HG02840 (cell line): ENCODE data around the gene SERPINB7.
"Not testable (repeated sequence)": the region's sequence is repeated elsewhere in the genome, so short reads cannot be mapped to it uniquely, and the experiment has no call there.

Source experiments
- ATAC-seq: cut with Tn5 transposase; IDR thresholded peaks from one replicate; pipeline ENCODE4 v1.9.1; 2021; ENCODE audit warnings: mild to moderate bottlenecking, moderate library complexity, moderate number of reproducible peaks; ENCODE audit not compliant: unreplicated experiment, low FRiP score

The SERPINB7 gene

DNA sequence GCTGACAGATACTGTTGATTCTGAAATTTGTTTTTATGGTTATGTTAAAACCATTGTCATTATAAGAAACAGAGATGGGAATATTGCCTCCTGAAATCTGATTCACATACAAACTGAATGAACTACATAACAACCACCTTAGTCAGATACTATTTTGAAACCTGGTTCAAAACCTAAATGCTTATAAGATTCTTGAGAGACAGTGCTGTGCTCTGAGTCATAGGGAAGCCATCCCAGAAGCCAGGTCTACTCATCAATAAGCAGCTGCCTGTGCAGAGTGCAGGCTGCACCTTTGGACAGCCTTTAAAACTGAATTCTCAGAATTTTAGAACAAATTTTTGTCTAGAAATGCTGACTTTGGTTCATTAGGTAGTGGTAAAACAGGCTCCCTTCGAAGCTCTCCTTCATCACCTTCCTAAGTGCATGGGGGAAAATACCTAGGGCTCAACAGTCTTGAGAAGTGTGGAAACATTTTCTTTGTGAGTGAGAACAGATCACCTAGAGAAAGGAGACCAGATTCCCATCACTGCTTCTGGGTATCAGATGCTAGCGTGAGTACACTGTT is at the start of gene SERPINB7:
SERPINB7 (plus strand) TSS at position 253 of the 565 bp plus-strand sequence. CDS start 6,955 bp downstream, outside the sequence.
- ATAC-seq: no peak

DNA sequence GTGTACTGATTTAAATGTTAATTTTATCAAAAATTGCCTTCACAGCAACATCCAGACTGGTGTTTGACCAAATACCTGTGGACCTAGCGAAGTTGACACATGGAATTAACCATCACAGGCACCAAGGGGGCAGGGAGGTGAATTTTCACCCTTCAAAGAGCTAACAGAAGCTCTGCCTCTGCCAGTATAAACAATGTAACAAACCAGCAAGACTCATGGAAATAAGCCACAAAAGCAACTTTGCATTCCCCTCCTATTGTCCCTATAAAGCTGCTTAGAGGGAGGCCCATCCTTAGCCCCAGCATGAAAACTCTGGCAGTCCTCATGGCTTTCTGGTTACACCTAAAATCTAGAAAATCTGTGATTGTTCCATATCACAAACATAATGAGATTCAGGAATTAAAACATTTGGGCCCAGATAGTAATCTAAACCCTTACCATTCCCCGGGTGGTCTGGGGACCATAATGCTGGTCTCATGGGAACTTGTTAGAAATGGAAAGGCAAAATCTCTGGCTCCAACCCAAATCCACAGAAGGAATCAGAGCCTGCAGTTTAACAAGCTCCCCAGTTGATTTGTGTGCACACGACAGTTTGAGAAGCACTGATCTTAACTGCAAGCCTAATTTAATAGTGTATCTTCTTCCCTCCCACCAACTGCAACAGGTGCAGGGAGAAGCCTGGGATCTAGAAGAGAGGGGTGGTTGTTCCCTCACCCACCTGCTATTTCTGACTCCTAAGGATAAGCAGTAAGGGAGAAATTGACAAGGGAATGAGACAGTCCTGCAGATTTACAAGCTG is 49.3 kb upstream of the SERPINB7 start:
- ATAC-seq: no peak

DNA sequence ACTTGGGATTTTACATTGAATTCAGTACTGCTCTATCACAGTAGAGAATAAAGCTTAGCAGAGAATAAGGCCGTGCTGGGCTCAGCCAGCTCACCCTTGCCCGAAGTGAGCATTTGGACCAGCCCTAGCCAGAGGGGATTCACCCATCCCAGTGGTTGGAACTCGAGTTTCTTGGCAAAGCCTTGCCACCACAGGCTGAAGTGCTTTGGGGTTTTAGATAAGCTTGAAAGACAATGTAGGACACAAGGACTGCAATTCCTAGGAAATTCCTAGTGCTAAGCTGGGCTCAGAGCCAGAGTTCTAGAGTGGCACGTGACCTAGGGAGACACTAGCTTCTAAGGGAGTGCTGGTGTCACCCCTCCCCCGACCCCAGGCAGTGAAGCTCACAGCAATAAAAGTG is 44.4 kb upstream of the SERPINB7 start:
- no peak for ATAC-seq

DNA sequence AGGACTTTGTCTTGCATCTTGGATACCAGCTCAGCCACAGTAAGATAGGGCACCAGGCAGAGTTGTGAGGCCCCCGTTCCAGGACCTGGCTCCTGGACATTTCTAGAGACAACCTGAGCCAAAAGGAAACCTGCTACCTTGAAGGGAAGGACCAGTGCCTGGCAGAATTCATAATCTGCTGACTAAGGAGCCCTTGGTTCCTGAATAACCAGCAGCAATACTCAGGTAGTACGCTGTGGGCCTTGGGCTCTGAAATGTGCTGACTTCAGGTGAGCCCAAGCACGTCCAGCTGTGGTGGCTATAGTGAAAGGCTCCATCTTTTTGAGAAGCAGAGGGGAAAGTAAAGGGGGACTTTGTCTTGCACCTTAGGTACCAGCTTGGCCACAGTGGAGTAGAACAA is 44.0 kb upstream of the SERPINB7 start:
- no peak for ATAC-seq

DNA sequence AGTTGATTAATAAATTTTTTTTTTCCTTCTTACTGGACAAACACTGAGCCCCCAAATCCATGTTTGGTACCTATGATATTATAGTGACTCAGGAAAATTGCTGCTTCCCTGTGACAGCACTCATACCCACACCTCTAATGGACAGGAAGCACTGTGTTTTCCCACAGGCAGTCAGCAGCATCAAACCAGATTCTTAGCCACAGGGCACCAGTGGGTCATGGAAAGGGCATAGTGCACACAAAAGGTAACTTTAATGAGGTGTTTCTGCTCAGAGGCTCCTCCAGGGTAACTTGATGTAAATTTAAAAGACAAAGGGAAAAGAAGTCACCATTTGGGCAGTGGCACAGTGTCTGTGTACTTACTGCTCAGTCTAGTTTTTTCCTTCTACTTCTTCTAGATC is 38.3 kb upstream of the SERPINB7 start:
- ATAC-seq: no peak

- no peak for ATAC-seq
Observed at GRCh38 chr18:63741769-63742168, 33.4 kb upstream of the SERPINB7 start.

DNA sequence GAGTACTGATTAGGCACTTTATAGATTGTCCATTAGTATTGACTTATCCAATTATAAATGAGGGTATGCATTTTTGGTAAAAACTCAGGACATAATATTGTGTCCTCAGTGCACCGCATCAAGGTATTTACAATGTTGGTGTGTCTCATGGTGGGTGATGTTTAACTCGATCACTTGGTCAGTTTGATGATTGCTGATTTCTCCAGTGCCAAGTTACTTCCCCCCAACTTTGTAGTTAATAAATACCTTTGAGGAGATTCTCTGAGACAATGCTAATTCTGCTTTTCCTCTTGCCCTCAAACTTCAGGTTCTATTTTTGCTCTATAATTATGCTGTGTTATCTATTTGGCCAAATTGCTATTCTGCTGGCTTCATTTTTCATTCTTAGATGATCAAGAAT is 28.2 kb upstream of the SERPINB7 start:
- no peak for ATAC-seq

- no peak for ATAC-seq
Observed at GRCh38 chr18:63749489-63749888, 25.7 kb upstream of the SERPINB7 start.

DNA sequence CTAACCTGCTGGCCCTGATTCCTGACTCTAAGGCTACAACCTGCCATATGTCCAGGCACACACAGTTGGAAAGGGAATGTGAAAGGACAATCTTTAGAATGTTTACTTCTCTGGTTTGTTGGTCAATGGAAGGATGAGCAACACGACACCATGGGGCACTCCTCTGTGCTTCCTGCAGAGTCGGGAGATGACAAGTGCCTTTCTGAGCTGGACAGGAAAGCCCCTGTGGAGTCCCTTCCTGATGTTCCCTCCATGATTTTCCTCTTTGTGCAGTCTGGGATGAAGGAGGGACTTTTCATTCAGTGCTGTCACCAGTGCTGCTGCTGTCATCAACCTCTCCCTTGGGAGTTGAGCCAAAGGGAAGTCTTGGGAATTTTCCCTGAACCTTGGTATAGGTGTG is 22.6 kb upstream of the SERPINB7 start:
- no peak for ATAC-seq

- no peak for ATAC-seq
Observed at GRCh38 chr18:63753676-63754075, 21.5 kb upstream of the SERPINB7 start.

DNA sequence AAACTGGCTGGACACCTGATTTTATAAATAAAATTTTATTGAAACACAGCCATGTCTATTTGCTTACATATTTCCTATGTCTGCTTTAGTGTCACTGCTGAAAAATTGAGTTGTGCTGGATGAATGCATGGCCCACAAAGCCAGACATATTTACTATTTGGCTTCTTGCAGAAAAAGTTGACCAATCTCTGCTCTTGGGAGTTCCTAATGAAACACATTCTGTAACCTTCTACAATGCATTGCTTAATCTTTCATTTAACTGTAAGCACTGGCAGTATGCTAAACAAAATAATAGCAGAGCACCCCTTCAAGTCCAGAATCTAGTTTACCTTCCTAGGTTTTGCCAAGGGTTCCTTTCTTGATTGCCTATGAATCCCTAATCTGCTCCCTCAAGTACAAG is 17.7 kb upstream of the SERPINB7 start:
- ATAC-seq: no peak

DNA sequence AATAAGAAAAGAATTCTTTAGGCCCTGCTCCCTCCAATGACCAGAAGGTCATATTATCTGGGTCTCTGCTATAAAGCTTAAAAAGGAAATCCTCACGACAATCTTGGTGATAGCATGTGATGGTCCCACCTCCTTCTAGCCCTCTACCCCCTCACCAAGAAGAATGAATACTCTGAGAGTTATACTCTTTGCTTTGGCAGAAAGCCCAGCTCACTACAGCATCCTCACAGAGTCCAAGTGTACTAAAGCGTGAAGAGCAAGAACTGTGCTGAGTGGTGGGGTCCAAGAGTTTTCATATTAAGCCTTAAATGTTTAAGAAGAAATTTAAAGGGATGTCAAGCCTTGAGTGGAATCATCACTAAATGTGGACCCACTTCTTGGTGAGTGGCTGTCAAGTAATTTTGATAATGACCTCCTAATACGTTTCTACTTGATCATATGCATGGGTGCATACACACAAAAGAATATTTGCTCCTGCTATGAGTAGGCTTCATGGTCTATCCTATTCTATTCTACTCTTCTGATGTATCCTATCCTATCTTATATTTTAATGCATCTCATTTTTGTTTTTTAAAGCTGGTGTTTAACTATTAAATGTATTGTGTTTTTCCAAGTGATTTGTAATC is 16.5 kb upstream of the SERPINB7 start:
- ATAC-seq: no peak

DNA sequence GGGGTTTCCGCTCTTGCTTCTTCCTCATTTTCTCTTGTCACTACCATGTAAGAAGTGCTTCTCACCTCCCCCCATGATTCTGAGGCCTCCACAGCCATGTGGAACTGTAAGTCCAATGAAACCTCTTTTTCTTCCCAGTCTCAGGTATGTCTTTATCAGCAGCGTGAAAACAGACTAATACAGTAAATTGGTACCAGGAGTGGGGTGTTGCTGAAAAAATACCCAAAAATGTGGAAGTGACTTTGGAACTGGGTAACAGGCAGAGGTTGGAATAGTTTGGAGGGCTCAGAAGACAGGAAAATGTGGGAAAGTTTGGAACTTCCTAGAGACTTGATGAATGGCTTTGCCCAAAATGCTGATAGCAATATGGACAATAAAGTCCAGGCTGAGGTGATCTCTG is 15.4 kb upstream of the SERPINB7 start:
- not testable (repeated sequence) for ATAC-seq

DNA sequence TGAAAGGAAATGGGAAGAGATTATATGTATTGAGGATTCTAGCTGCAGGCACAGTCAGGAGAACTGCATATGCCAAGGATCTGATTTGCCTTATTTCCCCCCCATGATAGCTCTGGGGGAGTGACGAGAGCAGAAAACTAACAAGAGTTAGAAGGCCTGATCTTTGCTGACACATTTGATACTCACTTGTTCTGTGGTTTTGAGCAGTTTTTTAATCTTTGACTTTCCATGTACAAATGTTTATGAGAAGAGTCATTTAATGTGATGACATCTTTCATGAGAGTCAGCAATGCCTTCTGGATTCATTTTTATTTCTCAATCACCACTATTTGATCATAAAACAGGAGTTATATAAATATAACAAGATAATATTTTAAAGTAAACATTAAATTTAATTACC is 12.7 kb upstream of the SERPINB7 start:
- ATAC-seq: no peak

DNA sequence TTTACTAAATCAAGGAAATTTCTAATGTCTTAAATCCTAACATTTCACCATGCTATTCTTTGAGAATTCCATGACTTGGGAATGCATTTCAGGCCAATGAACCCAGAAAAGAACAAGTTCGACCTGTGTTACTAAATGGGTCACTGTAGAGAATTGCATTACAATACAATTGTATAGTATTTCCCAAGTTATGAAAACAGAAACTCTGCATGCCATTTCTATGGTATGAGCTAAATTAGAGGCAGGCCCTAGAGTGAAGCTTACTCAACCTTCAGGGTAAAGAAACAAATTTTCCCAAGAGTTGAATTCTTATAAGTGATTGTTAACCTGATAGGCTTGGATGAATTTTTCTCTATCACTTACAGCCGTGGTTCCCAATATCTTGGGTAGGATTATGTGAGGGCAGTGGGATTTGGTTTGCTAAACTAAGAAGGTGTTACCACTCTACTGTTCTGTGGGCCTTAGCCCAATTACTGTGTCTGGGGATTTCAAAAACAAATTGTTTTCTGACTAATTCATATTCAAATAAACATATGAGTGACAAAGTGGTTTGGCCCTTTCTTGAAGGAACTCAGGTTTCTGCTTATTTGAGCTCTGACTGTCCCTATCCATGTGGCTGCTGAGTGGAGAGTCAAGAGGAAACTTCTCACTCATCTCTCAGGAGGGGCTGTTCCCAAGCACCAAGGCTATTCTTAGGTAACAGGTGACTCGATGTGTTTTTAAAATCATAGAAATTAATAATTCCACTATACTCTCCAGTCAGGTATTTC is 11.2 kb upstream of the SERPINB7 start:
- ATAC-seq: no peak

DNA sequence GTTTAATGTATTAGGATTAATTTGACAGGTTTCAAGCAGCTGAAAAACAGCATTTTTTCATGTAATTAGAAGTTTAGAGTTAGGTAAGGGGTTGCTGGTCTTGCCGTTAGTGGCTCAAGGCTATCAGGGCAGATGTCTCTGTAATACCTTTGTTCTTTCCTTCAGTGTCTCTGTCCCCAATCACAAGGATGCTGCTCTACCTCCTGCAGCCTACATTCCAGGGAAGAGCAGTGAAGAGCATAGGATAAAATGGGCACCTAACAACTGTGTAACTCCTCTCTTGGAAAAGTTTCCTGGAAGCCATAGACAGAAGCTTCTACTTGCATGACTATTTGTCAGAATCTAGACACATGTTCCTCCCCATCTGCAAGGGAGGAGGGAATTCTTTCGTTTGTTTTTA is 9.4 kb upstream of the SERPINB7 start:
- no peak for ATAC-seq

DNA sequence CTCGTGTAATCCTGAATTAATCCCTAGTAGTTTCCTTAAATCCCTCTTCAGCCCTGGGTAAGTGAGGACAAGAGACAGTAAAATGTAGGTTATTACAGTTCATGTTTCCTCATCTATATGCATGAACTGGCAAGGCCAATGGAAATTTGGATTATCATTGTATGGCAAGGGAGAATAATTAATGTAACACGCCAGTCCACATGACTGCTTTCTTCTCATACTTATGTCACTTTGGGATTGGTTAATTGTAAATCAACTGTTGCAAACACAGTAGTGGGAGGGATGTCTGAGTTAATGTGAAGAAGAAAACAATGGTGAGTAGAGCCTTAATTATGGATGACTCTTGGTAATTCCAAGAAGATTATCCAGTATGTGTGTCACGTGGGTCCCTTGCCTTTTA is 1.7 kb upstream of the SERPINB7 start:
- ATAC-seq: no peak

GRCh38 chr18:63774511-63774910 is 707 bp upstream of the SERPINB7 start:
- no peak for ATAC-seq

DNA sequence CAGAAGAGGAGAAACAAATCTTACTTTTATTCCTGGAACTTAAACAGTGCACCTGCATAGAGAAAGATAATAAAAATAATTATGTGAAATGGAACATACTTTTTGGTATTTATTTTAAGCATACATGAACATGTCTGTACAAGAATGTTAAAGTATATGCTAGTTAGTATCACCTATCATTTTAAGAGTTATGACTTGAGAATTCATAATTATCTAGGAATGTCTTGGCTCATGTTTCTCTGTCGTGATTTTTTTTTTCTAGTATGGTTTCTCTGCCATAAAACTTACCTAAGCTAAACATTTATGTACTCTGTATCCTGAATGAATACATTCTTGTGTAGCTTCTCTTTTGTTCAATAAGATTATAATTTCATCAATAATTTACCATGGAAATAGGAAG is 4.2 kb downstream of the SERPINB7 start:
- no peak for ATAC-seq

- ATAC-seq: no peak
Observed at GRCh38 chr18:63783394-63783793, 8.2 kb downstream of the SERPINB7 start.

DNA sequence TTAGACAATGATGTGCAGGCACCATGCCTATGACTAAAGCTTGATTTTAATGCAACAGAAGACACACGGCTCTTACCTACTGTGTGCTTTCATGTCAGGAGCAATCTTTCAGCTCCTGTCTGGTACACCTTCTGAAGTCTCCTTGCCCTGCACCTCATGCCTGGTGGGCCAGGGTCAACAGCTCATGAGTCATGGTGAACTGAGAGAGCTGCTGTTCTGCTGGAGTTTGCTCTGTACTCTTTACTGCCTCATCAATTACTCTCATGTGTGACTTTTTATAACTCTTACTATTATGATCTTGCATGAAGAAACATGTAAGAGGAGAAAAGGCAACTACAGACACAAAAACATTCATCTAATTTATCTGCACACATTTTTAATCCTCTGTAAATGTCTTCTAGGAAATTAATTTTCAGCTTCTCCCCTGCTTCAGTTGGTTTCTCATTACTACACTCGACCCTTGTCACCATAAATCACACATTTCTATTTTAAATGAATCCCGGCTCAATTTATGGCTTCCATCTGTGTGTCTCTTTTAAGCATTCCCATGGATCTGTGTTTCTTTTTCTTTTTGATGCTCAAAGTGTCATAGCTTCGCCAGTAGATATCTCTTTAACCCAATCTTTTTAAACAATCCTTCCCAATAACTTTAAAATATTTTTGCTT is 9.7 kb downstream of the SERPINB7 start:
- no peak for ATAC-seq
